ENCODE data around the gene ABCC6.

GRCh38 chr16:16133943-16134604 lies 89.2 kb downstream of the ABCC6 start:
- TF ChIP-seq EZH2 (IDR thresholded peaks at IDR 0.05; ENCODE audit: borderline replicate concordance, insufficient read depth, low read length, poor library complexity, severe bottlenecking) = no peak
- no peak for TF ChIP-seq CTCF (IDR thresholded peaks at IDR 0.05; ENCODE audit: poor library complexity, severe bottlenecking)
- TF ChIP-seq POLR2AphosphoS5 (IDR thresholded peaks at IDR 0.05) = no peak
- TF ChIP-seq EP300 (conservative IDR thresholded peaks at IDR 0.05; ENCODE audit: poor library complexity, severe bottlenecking) = no peak
- TF ChIP-seq MXI1 (conservative IDR thresholded peaks at IDR 0.05; ENCODE audit: poor library complexity, severe bottlenecking) = no peak
- no peak for TF ChIP-seq SMC3 (conservative IDR thresholded peaks at IDR 0.05; ENCODE audit: poor library complexity)
- TF ChIP-seq TAF1 (IDR thresholded peaks at IDR 0.05; ENCODE audit: low read depth) = no peak

Measured in neural cell (in vitro differentiated cells).